HUDEP-2 (cell line): ENCODE results near the gene DRC7.

Source experiments
- DNase-seq, 76 experiments: peaks; one replicate each; lab custom pipeline; 2025; ENCODE audit not compliant: unreplicated experiment in 76 of 76; lab: John Stamatoyannopoulos, UW

DRC7 gene

GRCh38 chr16:57747496-57747895 is 52.9 kb downstream of the DRC7 start:
- DNase-seq = no peak

- no peak for DNase-seq
Observed at GRCh38 chr16:57747996-57748395, 53.4 kb downstream of the DRC7 start.

GRCh38 chr16:57748596-57748995 is 54.0 kb downstream of the DRC7 start:
- no peak for DNase-seq

- DNase-seq = no peak
Observed at GRCh38 chr16:57749101-57749692, 54.6 kb downstream of the DRC7 start.

- no peak for DNase-seq
Observed at GRCh38 chr16:57749856-57750452, 55.3 kb downstream of the DRC7 start.

GRCh38 chr16:57750796-57751538 is 56.4 kb downstream of the DRC7 start:
- no peak for DNase-seq

- DNase-seq = no peak
Observed at GRCh38 chr16:57751539-57752202, 57.1 kb downstream of the DRC7 start.

- no peak for DNase-seq
Observed at GRCh38 chr16:57752203-57752580, 57.6 kb downstream of the DRC7 start.

- DNase-seq = no peak
Observed at GRCh38 chr16:57752581-57753447, 58.2 kb downstream of the DRC7 start.

GRCh38 chr16:57753448-57754353 is 59.1 kb downstream of the DRC7 start:
- DNase-seq = no peak

GRCh38 chr16:57754354-57755060 is 59.9 kb downstream of the DRC7 start:
- DNase-seq = no peak

GRCh38 chr16:57755061-57755684 is 60.6 kb downstream of the DRC7 start:
- no peak for DNase-seq

GRCh38 chr16:57755726-57756423 is 61.3 kb downstream of the DRC7 start:
- peak in 1 of 76 experiments; percentile 10 for DNase-seq

GRCh38 chr16:57756424-57757325 is 62.1 kb downstream of the DRC7 start:
- DNase-seq = no peak

- peak in 74 of 76 experiments; percentile 15 to 93 (median 76) for DNase-seq
Observed at GRCh38 chr16:57757326-57757786, 62.8 kb downstream of the DRC7 start.

- no peak for DNase-seq
Observed at GRCh38 chr16:57757883-57758282, 63.3 kb downstream of the DRC7 start.
